ENCODE data around the gene CADPS2.

DNA sequence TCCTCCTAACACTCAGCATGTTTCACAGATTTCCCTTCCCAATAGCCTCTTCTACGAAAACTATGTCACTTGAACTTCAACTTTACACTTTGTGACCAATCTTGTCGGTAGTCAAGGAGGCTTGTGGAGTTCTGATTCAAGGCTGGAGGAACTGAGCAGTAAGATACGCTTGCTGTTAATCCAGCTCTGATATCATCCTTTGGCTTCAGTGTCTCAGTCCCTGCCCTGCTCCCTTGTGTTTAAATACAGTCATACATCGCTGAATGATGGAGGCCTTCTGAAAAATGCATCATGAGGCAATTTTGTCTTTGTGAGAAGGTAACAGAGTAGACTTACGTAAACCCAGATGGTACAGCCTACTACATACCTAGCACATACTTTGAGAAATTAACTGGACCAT is 360.9 kb downstream of the CADPS2 start:
- TF ChIP-seq, protein P1, sequence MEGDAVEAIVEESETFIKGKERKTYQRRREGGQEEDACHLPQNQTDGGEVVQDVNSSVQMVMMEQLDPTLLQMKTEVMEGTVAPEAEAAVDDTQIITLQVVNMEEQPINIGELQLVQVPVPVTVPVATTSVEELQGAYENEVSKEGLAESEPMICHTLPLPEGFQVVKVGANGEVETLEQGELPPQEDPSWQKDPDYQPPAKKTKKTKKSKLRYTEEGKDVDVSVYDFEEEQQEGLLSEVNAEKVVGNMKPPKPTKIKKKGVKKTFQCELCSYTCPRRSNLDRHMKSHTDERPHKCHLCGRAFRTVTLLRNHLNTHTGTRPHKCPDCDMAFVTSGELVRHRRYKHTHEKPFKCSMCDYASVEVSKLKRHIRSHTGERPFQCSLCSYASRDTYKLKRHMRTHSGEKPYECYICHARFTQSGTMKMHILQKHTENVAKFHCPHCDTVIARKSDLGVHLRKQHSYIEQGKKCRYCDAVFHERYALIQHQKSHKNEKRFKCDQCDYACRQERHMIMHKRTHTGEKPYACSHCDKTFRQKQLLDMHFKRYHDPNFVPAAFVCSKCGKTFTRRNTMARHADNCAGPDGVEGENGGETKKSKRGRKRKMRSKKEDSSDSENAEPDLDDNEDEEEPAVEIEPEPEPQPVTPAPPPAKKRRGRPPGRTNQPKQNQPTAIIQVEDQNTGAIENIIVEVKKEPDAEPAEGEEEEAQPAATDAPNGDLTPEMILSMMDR (IDR thresholded peaks at IDR 0.05) = no peak
- TF ChIP-seq POLR2AphosphoS5 (IDR thresholded peaks at IDR 0.05) = no peak
- TF ChIP-seq POLR2A (IDR thresholded peaks at IDR 0.05; ENCODE audit: low read depth) = no peak
